HG03354 (cell line): Measurements from ENCODE around the gene ZNF768.

Experiments
- ATAC-seq: cut with Tn5 transposase; IDR thresholded peaks from one replicate; pipeline ENCODE4 v1.9.1; 2021; ENCODE audit warnings: mild to moderate bottlenecking; ENCODE audit not compliant: unreplicated experiment, poor library complexity, severe bottlenecking

Gene ZNF768

DNA sequence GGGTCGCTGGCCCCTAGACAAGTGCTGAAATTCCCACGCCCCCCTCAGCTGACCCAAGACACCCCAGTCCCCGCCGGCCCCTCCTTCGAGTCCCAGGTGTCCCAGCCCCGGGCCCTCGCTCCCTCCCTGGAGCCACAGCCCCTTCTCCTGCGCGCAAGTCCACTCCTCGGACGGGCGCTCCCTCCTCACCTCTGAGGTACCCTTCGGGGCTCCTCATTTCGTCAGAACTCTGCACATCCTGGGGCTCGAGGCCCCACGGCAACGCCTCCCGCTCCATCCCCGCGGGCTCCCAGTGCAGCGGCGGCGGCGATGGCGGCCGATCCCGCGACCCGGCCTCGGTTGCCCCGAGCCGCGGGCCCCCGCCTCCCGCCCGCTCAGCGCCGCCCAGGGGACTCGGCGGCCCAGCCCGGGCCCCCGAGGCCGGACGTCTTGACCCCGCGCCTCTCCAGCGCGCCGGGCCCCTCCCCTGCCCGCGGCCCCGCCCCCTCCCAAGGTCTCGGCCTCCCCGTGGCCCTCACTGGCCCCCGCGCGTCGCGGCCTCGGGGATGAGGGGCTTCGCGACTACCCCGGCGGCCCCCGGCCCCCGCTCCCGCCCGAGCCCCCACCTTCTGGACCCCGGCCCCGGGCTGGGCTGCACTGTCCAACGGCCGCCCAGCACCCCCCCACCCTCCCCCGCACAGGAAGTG is at the start of gene ZNF768:
Gene ZNF768 (minus strand): TSS at position 430 of the 686 bp plus-strand sequence. CDS start 153 bp downstream, at position 277.
- ATAC-seq, result peak; percentile 11

DNA sequence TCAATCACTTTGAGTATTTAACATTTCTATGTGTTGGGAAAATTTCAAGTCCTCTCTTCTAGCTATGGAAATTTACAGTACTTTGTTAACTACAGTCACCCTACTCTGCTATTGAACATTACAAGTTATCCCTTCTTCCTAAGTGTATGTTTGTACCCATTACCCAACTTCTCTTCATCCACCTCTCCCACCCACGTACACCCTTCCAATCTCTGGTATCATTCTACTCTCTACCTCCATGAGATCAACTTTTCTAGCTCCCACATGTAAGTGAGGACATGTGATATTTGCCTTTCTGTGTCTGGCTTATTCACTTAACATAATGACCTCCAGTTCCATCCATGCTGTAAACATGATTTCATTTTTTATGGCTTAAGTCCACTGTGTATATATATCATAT is 48.3 kb upstream of the ZNF768 start:
- ATAC-seq, result no peak

- ATAC-seq, result peak; percentile 73
Observed at GRCh38 chr16:30571445-30572322, 45.3 kb upstream of the ZNF768 start, which contains the start of gene ZNF688. Gene ZNF688, minus strand, starts transcription at chr16:30571714. Its CDS starts 85 bp downstream, at chr16:30571629.

- no peak for ATAC-seq
Observed at GRCh38 chr16:30570636-30571444, 44.5 kb upstream of the ZNF768 start.

DNA sequence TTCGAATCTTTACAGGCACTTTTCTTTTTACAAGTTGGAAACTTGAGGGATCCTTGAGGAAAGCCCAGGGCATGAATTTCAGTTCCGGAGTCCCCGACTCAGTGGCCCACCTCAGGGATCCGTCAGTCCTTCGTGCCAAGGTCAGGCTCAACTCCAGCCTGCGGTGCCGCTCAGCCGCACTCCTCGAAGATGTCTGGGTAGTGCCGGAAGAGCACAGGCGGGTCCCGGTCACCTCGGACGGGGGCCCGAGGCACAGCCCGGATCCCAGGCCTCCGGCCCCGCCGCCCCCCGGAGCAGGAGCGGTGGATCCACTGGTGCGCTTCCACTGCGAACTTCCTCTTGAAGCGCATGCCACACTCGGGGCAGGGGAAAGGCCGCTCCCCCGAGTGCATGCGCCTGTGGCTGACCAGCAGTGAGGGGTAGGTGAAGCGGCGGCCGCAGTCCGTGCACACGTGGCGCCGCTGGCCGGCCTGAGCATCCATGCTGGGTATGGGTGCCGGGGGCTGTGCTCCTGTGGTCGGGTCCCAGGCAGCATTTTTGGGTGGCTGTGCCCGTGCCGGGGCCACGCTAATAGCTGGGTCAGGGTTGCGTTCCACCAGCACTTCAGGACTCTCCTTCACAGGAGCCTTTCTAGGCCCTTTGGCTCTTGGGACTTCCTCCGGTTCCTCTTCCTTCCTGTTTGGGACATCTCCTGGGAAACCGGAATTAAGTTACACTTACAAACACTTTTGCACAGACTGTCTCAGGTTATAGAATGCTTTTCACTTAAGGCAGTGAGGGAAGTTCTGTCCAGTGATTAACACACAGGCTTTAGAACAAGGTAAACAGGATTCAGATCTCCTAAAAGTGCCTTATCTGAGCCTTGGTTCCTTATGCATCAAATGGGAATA is 43.6 kb upstream of the ZNF768 start:
- ATAC-seq, result no peak

DNA sequence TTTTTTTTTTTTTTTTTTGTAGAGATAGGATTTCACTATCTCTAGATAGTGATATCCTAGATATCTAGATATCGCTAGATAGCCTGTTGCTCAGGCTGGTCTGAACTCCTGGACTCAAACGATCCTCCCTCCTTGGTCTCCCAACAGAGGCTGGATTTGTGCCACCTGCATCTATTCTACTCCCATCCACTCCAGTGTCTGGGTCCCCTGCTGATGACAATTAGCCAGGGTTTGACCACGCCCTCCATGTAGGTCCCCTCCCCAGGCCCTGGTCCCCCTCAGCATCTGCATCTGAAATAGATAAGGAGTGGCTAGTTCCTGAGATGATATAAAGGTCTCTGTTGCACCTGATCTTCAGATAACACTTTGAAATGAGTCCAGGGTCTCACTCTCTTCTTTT is 42.9 kb upstream of the ZNF768 start:
- no peak for ATAC-seq

- ATAC-seq, result peak; percentile 50
Observed at GRCh38 chr16:30567991-30568638, 41.7 kb upstream of the ZNF768 start.

GRCh38 chr16:30567160-30567990 is 41.0 kb upstream of the ZNF768 start:
- ATAC-seq, result no peak

DNA sequence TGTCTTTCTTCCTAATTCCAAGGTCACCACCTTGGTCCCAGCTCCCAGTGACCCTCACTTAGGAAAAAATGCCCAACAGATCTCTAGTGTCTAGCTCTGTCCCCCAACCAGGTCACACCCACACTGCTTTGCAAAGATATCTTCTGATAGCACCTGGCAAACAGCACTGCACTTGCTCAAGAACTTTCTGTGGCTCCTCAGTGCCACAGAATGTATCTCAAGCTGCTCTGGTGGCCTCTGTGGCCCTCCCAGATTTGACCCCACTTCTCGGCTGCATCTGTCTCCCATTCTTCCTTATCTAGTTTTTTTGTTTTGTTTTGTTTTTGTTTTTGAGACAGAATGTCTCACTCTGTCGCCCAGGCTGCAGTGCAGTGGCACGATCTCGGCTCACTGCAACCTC is 40.2 kb upstream of the ZNF768 start:
- ATAC-seq, result no peak

GRCh38 chr16:30565984-30566383 is 39.6 kb upstream of the ZNF768 start:
- no peak for ATAC-seq

- ATAC-seq, result no peak
Observed at GRCh38 chr16:30565526-30565925, 39.2 kb upstream of the ZNF768 start.

- ATAC-seq, result no peak
Observed at GRCh38 chr16:30562021-30562420, 35.7 kb upstream of the ZNF768 start.

- no peak for ATAC-seq
Observed at GRCh38 chr16:30561089-30561816, 34.9 kb upstream of the ZNF768 start.

DNA sequence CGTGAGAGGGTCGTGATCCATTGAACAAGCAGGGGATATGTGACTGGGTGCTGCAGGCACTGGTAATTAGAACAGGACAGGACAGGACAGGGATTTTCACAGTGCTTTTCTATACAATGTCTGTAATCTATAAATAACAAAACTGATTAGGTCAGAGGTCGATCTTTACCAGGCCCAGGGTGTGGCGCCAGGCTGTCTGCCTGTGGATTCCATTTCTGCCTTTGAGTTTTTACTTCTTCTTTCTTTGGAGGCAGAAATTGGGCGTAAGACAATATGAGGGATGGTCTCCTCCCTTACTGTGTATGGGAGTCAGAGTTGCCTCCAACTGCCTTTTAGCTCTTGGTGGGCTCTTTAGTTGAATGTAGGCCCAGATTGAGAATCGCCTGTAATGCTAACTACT is 33.3 kb upstream of the ZNF768 start:
- no peak for ATAC-seq

DNA sequence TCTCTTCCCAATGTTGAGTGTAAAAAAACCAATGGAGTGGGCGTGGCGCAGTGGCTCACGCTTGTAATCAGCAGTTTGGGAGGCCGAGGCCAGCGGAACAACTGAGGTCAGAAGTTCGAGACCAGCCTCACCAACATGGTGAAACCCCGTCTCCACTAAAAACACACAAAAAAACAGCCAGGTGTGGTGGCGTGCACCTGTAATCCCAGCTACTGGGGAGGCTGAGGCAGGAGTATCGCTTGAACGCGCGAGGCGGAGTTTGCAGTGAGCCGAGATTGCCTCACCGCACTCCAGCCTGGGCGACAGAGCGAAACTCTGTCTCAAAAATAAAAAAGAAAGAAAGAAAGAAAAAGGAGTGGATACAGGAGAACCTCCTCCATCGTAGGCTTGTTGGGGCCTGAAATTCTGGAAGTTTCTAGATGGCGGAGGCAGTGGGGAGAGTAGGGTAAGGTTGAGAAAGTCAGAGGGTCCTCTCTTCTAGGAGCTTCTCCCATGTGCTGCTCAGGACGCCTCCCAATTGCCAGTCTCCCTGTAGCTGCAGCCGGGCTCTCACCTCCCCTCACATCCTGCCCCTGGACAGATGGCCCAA is 32.5 kb upstream of the ZNF768 start:
- no peak for ATAC-seq

GRCh38 chr16:30557957-30558788 is 31.8 kb upstream of the ZNF768 start, which contains the start of gene ZNF764:
Gene ZNF764, minus strand, starts transcription at chr16:30558374. Its CDS starts 192 bp downstream, at chr16:30558182.
- peak; percentile 91 for ATAC-seq
